PFSK-1 (cell line): ENCODE data around the gene RPLP2.

Source experiments
- FOXP2 ChIP-seq: optimal IDR thresholded peaks from 2 replicates; pipeline ENCODE3; 2011; ENCODE audit warnings: borderline replicate concordance, control low read depth, inconsistent platforms; ENCODE audit not compliant: insufficient read depth; ENCODE audit errors: extremely low read length, extremely low read depth
- POLR2AphosphoS5 ChIP-seq: IDR thresholded peaks from 2 replicates; pipeline ENCODE4 v1.6.1; 2012; ENCODE audit warnings: low read depth, mild to moderate bottlenecking, control low read depth, low read length, moderate library complexity
- SIN3A ChIP-seq: IDR thresholded peaks from 2 replicates; pipeline ENCODE4 v1.6.1; 2012; ENCODE audit warnings: mild to moderate bottlenecking, low read length, moderate library complexity, borderline replicate concordance; ENCODE audit not compliant: insufficient read depth
- TAF1 ChIP-seq: IDR thresholded peaks from 2 replicates; pipeline ENCODE4 v1.6.1; 2012; ENCODE audit warnings: low read length, control low read depth, borderline replicate concordance; ENCODE audit not compliant: insufficient read depth
- TF ChIP-seq, protein P1 (sequence below), 2 experiments: IDR thresholded peaks; 2 replicates each; pipeline versions ENCODE4 v1.6.1 to v1.8.0; 2011 to 2012; ENCODE audit warnings: low read depth in 2 of 2, low read length in 2 of 2, control low read depth in 1 of 2, inconsistent platforms in 1 of 2, mild to moderate bottlenecking in 1 of 2, moderate library complexity in 1 of 2; ENCODE audit not compliant: insufficient read depth in 1 of 2

RPLP2 gene

DNA sequence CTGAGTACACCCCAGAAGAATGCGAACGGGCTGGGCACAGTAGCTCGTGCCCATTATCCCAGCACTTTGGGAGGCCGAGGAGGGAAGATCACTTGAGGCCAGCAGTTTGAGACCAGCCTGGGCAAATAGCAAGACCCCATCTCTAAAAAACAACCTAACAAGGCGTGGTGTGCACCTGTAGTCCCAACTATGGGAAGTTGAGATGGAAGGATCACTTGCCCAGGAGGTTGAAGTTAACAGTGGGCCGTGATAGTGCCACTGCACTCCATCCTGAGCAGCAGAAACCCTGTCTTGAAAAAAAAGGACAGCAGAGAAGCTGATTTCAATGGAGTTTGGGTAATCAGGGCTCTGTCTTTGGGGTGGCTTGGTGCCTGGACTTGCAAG lies 3.3 kb downstream of the RPLP2 start:
- TF ChIP-seq, protein P1, sequence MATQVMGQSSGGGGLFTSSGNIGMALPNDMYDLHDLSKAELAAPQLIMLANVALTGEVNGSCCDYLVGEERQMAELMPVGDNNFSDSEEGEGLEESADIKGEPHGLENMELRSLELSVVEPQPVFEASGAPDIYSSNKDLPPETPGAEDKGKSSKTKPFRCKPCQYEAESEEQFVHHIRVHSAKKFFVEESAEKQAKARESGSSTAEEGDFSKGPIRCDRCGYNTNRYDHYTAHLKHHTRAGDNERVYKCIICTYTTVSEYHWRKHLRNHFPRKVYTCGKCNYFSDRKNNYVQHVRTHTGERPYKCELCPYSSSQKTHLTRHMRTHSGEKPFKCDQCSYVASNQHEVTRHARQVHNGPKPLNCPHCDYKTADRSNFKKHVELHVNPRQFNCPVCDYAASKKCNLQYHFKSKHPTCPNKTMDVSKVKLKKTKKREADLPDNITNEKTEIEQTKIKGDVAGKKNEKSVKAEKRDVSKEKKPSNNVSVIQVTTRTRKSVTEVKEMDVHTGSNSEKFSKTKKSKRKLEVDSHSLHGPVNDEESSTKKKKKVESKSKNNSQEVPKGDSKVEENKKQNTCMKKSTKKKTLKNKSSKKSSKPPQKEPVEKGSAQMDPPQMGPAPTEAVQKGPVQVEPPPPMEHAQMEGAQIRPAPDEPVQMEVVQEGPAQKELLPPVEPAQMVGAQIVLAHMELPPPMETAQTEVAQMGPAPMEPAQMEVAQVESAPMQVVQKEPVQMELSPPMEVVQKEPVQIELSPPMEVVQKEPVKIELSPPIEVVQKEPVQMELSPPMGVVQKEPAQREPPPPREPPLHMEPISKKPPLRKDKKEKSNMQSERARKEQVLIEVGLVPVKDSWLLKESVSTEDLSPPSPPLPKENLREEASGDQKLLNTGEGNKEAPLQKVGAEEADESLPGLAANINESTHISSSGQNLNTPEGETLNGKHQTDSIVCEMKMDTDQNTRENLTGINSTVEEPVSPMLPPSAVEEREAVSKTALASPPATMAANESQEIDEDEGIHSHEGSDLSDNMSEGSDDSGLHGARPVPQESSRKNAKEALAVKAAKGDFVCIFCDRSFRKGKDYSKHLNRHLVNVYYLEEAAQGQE (IDR thresholded peaks at IDR 0.05; ENCODE audit: insufficient read depth in 1 of 2, low read depth in 2 of 2, low read length in 2 of 2) = no peak
- TF ChIP-seq TAF1 = no peak
- no peak for TF ChIP-seq SIN3A
- TF ChIP-seq FOXP2 = no peak
- TF ChIP-seq POLR2AphosphoS5 = no peak; the same call in 1 of the 2 replicates

DNA sequence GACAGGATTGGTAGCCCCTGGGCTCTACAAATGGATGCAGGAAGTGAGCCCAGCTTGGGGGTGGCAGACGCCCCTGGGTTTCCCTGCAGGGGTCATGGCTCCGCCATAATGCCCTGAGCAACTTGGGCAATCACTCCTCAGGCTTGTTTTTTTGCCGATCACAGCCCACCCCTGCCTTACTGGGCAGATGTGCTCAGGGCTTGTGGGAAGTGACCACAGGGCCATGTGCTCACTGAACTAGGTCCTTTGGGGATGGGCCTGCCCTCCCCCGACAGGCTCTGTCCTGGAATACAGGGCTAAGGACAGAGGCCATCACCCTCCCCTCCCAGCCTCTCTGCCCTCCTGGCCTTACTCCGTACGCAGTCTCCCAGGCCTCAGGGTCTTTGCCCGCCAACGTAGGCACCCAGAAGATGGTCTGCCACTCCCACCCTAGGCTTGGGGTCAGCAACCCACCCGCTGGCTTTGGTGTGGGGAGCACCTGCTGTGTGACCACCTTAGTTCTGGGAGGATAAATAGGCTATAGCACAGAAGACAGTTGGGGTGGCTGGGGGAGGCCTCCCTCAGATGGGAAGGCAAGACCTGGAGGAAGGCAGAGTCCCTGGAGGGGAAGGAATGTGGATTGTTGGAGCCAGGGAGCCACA lies 3.8 kb downstream of the RPLP2 start:
- TF ChIP-seq SIN3A (peak; percentile 47; the same call in 1 of the 2 replicates), POLR2AphosphoS5 (peak; percentile 94), TAF1 (0 out of 2 replicates have a peak, but pooled peaks have one; percentile 33)
- TF ChIP-seq, protein P1 (IDR thresholded peaks at IDR 0.05; ENCODE audit: insufficient read depth in 1 of 2, low read depth in 2 of 2, low read length in 2 of 2) = no peak

DNA sequence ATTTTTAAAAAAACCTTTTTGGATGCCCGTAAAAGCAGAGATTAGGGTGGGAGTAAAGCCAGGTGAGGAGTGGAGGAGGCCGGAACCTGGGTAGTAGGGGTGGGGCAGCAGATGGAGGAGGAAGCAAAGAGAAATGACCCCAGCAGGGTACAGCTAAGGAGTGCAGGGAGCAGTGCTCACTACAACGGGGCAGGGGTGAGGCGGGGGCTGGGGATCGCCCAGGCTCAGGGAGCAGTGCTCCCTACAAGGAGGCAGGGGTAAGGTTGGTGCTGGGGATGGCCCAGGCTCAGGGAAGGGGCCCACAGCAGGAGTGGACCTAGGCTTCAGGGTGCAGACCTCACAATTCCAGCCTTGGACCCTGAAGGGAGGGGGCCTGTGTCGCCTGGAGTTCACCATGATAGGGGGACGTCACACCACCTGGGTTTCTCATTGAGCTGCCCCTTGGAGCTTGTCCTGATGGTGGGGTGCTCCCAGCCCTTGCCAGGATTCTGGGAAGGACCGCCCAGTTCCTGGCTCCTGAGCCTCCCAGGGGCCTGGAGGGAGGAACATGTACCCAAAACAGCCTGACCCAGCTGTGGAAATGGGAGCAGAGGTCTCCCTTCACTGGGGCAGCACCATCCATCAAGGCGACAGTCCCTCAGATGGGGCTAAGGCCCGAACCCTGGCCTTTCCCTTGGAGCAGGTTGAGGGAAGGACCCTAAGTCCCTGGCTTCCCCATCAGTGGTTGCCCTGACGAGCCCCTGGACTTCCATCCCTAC lies 6.1 kb downstream of the RPLP2 start:
- TF ChIP-seq, protein P1 (IDR thresholded peaks at IDR 0.05; ENCODE audit: insufficient read depth in 1 of 2, low read depth in 2 of 2, low read length in 2 of 2) = no peak
- TF ChIP-seq SIN3A (no peak), FOXP2 (no peak), POLR2AphosphoS5 (no peak), TAF1 (no peak)

DNA sequence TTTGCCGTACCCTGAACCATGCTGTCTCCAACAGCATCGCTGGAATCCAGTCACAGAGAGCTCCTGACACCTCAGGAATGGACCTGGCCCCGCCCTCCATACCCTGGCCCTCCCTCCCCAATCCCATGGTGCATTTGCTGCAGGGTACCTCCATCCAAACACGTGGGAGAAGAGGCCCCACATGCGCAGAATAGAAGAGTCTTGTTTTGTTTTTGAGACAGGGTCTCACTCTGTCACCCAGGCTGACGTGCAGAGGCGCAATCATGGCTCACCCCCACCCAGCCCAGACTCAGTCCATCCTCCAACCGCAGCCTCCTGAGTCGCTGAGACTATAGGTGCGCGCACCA lies 6.6 kb downstream of the RPLP2 start:
- no peak for TF ChIP-seq FOXP2
- TF ChIP-seq, protein P1 (IDR thresholded peaks at IDR 0.05; ENCODE audit: insufficient read depth in 1 of 2, low read depth in 2 of 2, low read length in 2 of 2) = no peak
- no peak for TF ChIP-seq TAF1
- no peak for TF ChIP-seq SIN3A
- TF ChIP-seq POLR2AphosphoS5 = no peak
